Left ventricle myocardium inferior (tissue), 1 donor: Measurements from ENCODE around the gene TRMT112. TPM values are rescaled to one million over a fixed set of nuclear protein-coding genes. Genes with fewer than 3 reads are reported as not detected.

Source experiments
- DNase-seq: peaks from one replicate; pipeline ENCODE4 v3.0.0-alpha.2; 2020
- H3K27ac ChIP-seq: fragments of 200-600 bp; replicated peaks from 2 replicates; pipeline ENCODE4 v1.8.0; 2021
- H3K27me3 ChIP-seq: fragments of 200-600 bp; 2 replicates; pipeline ENCODE4 v1.8.0; 2021; ENCODE audit warnings: low read depth
- H3K36me3 ChIP-seq: fragments of 200-600 bp; 2 replicates; pipeline ENCODE4 v1.8.0; 2021
- H3K4me1 ChIP-seq: fragments of 200-600 bp; 2 replicates; pipeline ENCODE4 v1.8.0; 2021
- H3K4me3 ChIP-seq: fragments of 200-600 bp; 2 replicates; pipeline ENCODE4 v1.8.0; 2021; ENCODE audit warnings: mild to moderate bottlenecking, moderate library complexity
- H3K9me3 ChIP-seq: fragments of 200-600 bp; replicated peaks from 2 replicates; pipeline ENCODE4 v1.8.0; 2021
- intact Hi-C: fragments of 100-400 bp; cut with micrococcal nuclease; formaldehyde crosslinking; loops from one replicate; pipeline ENCODE4 v1.11.0; 2022
- total RNA-seq: library from RNA; stranded (reverse); fragmentation: NEBNext Ultra II Directional; extraction: Animal tissue kit (Norgen Biotek cat#: 25700); gene quantifications from one replicate; pipeline ENCODE4 v1.2.1, GENCODE V29; 2021
- TF ChIP-seq, protein P1 (sequence below): fragments of 200-600 bp; IDR thresholded peaks from 2 replicates; pipeline ENCODE4 v1.8.0; 2021; ENCODE audit warnings: antibody characterized with exemption, mild to moderate bottlenecking, borderline replicate concordance
- donor health status: DM: no; HTN: yes; CAD: no; lungs with severe emphysema.

TRMT112 gene
- total RNA-seq, 1 donor from 2014 or later, result 97.5 TPM

GRCh38 chr11:64338716-64339115 is 21.4 kb upstream of the TRMT112 start:
- TF ChIP-seq, protein P1, sequence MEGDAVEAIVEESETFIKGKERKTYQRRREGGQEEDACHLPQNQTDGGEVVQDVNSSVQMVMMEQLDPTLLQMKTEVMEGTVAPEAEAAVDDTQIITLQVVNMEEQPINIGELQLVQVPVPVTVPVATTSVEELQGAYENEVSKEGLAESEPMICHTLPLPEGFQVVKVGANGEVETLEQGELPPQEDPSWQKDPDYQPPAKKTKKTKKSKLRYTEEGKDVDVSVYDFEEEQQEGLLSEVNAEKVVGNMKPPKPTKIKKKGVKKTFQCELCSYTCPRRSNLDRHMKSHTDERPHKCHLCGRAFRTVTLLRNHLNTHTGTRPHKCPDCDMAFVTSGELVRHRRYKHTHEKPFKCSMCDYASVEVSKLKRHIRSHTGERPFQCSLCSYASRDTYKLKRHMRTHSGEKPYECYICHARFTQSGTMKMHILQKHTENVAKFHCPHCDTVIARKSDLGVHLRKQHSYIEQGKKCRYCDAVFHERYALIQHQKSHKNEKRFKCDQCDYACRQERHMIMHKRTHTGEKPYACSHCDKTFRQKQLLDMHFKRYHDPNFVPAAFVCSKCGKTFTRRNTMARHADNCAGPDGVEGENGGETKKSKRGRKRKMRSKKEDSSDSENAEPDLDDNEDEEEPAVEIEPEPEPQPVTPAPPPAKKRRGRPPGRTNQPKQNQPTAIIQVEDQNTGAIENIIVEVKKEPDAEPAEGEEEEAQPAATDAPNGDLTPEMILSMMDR, result no peak
- intact Hi-C loops, result no loop called here
- Histone ChIP-seq H3K9me3 (no peaks in the 10 kb centered on the region), H3K4me3 (no peak overlapping the region), H3K4me1 (peaks cover 18% of the 10 kb centered on the region), H3K27me3 (peaks cover 7% of the 10 kb centered on the region), H3K36me3 (no peaks in the 10 kb centered on the region), H3K27ac (no peak overlapping the region)
- no peak for DNase-seq

DNA sequence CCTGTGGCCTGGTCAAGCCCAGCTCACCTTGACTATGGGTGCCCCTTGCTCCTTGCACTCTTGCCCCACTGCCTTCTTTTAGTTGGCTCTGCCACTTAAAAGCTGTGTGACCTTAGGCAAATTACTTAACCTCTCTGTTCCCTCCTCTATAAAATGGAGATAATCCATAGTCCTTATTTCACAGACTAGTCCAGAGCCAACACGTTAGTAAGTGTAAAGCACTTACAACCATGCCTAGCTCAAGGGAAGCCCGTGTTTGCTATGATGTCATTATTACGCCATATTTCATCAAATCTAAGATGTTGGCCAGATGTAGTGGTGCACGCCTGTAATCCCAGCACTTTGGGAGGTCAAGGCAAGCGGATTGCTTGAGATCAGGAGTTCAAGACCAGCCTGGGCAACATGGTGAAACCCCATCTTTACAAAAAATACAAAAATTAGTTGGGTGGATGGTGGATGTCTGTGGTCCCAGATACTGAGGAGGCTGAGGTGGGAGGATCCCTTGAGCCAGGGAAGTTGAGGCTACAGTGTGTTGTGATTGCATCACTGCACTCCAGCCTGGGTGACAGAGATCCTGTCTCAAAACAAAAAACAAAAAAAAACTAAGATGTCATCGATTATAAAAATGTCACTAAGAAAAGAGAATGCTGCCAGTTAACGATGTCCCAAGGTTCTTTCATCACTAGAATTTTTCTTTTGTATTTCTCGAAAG is 20.3 kb upstream of the TRMT112 start:
- no peak for DNase-seq
- intact Hi-C loops, result no loop called here

DNA sequence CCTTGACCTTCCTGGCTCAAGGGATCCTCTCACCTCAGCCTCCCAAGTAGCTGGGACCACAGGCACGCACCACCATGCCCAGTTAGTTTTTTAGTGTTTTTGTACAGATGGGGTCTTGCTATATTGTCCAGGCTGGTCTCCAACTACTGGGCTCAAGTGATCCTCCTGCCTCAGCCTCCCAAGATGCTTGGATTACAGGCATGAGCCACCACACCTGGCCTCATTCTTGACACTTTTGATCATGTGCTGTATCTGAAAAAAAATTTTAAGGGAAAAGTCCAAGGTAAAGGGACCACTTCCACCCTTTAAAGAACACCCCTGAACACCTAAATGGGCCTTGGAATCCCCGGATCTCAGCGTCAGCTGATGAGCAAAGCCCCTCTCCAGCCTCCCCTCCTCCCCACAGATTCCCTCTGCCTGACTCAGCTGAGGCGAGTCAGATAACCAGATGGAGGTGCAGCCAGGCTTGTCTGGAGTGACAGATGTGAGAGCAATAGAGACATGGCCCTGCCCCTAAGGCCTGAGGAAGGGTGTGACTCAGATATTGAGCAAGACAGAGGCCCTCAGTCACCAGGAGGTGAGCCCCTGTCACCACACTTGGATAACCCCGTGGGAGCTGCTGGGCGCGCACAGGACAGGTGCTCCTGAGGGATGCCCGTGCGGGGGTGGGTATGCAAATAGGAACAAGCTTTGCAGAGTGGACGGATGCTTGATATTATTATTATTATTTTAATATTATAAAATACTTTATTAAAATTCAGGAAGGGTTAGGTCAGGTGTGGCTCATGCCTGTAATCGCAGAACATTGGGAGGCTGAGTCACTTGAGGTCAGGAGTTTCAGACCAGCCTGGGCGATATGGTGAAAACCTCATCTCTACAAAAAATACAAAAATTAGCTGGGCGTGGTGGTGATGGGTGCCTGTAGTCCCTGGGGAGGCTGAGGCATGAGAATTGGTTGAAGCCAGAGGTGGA is 17.7 kb upstream of the TRMT112 start:
- peaks cover 10% of the 10 kb centered on the region for H3K4me1 ChIP-seq
- no peaks in the 10 kb centered on the region for H3K9me3 ChIP-seq
- H3K4me3 ChIP-seq, result no peak overlapping the region
- H3K36me3 ChIP-seq, result no peaks in the 10 kb centered on the region
- peaks cover 5% of the 10 kb centered on the region for H3K27me3 ChIP-seq
- DNase-seq, result no peak
- no peak overlapping the region for H3K27ac ChIP-seq
- intact Hi-C loops, result no loop called here
- TF ChIP-seq, protein P1, result no peak

More for the DNA sequence above, 20.3 kb upstream of the TRMT112 start:
- Histone ChIP-seq H3K27me3 (peaks cover 7% of the 10 kb centered on the region), H3K4me1 (peaks cover 10% of the 10 kb centered on the region), H3K4me3 (no peak overlapping the region), H3K9me3 (no peaks in the 10 kb centered on the region), H3K36me3 (no peaks in the 10 kb centered on the region), H3K27ac (no peak overlapping the region)
- TF ChIP-seq, protein P1, result no peak

- Histone ChIP-seq H3K4me1 (peaks cover 22% of the 10 kb centered on the region), H3K27me3 (peaks cover 5% of the 10 kb centered on the region), H3K36me3 (no peaks in the 10 kb centered on the region), H3K27ac (no peak overlapping the region), H3K4me3 (no peak overlapping the region), H3K9me3 (no peaks in the 10 kb centered on the region)
- no peak for DNase-seq
- intact Hi-C loops, result no loop called here
- TF ChIP-seq, protein P1, result no peak
Observed at GRCh38 chr11:64333556-64333955, 16.2 kb upstream of the TRMT112 start.

DNA sequence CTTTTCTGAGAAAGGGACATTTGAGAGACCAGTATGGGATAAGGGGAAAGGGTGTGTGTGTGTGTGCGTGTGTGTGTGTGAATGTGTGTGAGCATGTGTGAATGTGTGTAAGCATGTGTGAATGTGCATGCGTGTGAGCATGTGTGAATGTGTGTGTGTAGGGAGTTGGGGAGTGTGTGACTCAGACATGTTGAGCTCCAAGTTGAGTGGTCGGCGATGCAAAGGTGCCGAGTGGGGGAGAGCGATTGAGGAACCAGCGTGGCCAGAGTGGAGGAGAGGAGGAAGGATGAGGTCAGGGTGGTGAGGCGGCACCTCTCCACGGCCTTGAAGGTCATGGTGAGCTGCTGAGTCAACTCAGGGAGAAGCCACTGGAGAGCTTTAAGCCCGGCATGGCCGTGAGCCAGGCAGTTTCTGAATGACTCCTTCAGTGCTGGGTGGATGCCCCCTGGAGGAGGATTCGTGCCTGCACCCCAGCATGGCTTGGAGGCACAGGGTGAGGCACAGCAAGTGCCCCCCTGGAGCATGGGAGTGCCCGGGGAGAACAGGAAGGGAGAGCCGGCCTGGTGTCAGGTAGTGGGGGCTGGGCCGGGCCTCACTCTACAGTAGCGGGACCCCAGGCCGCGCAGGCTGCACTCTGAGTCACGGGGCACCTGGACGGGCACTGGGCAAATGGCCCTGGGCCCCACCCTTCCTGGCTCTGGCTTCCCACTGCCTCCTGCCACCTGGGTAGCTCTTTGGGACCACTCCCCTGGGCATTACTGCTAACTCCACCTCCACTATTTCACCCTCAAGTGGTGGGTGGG is 14.4 kb upstream of the TRMT112 start:
- TF ChIP-seq, protein P1, result peak; percentile 50
- Histone ChIP-seq H3K36me3 (no peaks in the 10 kb centered on the region), H3K27ac (peak overlapping the region; percentile 19), H3K4me3 (no peak overlapping the region), H3K4me1 (peaks cover 22% of the 10 kb centered on the region), H3K27me3 (peaks cover 5% of the 10 kb centered on the region), H3K9me3 (peaks cover 6% of the 10 kb centered on the region)
- intact Hi-C loops, result no loop called here
- DNase-seq, result peak; percentile 74
